Activated CD4-positive, alpha-beta memory T cell treated with anti-CD3 and anti-CD28 coated beads, Interleukin-2, amount 10 ng/mL, durations not matched to agents 7 days and 5 days (primary cell): ENCODE measurements around the gene KIAA0825. TPM values are rescaled to one million over a fixed set of nuclear protein-coding genes. Genes with fewer than 3 reads are reported as not detected.

Experiments
- CTCF ChIA-PET: fragments of 350-600 bp; sonication (Branson Sonifier 250); formaldehyde crosslinking; loops from one replicate; lab custom pipeline; 2021; ENCODE audit warnings: antibody characterized with exemption, inconsistent platforms; lab: Charles Lee
- POLR2A ChIA-PET: fragments of 350-600 bp; sonication (Branson Sonifier 250); formaldehyde crosslinking; loops from one replicate; lab custom pipeline; 2021; ENCODE audit warnings: antibody characterized with exemption; lab: Charles Lee
- DNase-seq: peaks from one replicate; pipeline ENCODE4 v3.0.0-alpha.2; 2020
- H3K27ac Mint-ChIP-seq: one replicate; pipeline ENCODE4 v1.8.0; 2021; ENCODE audit warnings: mild to moderate bottlenecking, mixed read lengths
- H3K27me3 Mint-ChIP-seq: one replicate; pipeline ENCODE4 v1.8.0; 2021; ENCODE audit warnings: mixed read lengths
- H3K36me3 Mint-ChIP-seq: one replicate; pipeline ENCODE4 v1.8.0; 2021; ENCODE audit warnings: low read depth, mixed read lengths
- H3K4me1 Mint-ChIP-seq: one replicate; pipeline ENCODE4 v1.8.0; 2021; ENCODE audit warnings: mixed read lengths
- H3K4me3 Mint-ChIP-seq: one replicate; pipeline ENCODE4 v1.8.0; 2021; ENCODE audit warnings: mild to moderate bottlenecking, mixed read lengths
- H3K9me3 Mint-ChIP-seq: one replicate; pipeline ENCODE4 v1.8.0; 2021; ENCODE audit warnings: mixed read lengths
- total RNA-seq, 2 experiments: library from RNA; stranded (reverse); gene quantifications; one replicate each; pipeline ENCODE4 v1.2.3, GENCODE V29; 2021

KIAA0825 gene
- total RNA-seq, 2 experiments from 2014 or later, result 1.5 to 1.7 TPM

DNA sequence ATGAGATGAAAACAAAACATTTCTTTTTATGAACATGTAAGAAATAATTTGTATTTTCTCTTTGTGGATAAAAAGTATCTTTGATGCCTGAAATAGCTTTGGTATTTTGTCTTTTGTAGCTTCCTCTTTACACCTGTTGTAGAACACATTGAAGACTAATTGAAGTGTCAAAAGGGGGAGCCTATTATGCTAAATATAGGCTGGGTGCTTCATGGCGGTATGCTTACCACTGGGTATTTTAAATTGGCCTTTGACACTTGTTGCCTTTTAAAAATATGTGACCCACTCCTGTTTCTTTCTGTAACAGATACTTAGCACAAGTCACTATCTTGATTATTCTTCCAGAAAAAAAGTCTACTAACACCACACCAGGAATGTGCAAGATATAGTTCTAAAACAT, 226.4 kb downstream of the KIAA0825 start:
- ChIA-PET CTCF (no interaction called here), POLR2A (no interaction called here)
- Mint-ChIP-seq H3K27ac (no peak overlapping the region), H3K9me3 (no peaks in the 10 kb centered on the region), H3K4me1 (peaks cover 14% of the 10 kb centered on the region), H3K36me3 (no peaks in the 10 kb centered on the region), H3K4me3 (no peak overlapping the region), H3K27me3 (no peaks in the 10 kb centered on the region)
- no peak for DNase-seq

DNA sequence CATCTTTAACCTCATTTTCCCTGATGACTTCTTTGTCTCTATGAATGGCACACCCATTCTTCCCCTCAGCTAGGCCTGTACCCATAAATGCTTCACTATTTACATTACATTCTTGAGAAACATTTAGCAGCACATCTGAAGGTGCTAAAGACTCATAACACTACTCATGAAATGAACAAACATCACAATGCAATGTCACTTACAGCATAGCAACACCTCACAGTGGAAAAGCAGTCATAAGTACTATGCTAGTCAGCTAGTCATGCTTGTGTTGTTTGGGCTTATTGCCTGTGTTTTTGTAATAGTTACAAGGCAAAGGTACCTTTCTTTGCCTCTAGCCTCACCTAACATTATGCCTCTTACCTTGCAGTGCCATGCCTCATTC, 228.9 kb downstream of the KIAA0825 start:
- Mint-ChIP-seq H3K27me3 (no peaks in the 10 kb centered on the region), H3K4me3 (no peak overlapping the region), H3K9me3 (no peaks in the 10 kb centered on the region), H3K36me3 (no peaks in the 10 kb centered on the region), H3K27ac (no peak overlapping the region), H3K4me1 (peaks cover 14% of the 10 kb centered on the region)
- ChIA-PET CTCF (no interaction called here), POLR2A (interaction anchor here (0.8 kb wide), 1 partner anchor 9 kb away, joined by 3 read pairs; no protein-coding TSS in a partner anchor)
- DNase-seq, result no peak

DNA sequence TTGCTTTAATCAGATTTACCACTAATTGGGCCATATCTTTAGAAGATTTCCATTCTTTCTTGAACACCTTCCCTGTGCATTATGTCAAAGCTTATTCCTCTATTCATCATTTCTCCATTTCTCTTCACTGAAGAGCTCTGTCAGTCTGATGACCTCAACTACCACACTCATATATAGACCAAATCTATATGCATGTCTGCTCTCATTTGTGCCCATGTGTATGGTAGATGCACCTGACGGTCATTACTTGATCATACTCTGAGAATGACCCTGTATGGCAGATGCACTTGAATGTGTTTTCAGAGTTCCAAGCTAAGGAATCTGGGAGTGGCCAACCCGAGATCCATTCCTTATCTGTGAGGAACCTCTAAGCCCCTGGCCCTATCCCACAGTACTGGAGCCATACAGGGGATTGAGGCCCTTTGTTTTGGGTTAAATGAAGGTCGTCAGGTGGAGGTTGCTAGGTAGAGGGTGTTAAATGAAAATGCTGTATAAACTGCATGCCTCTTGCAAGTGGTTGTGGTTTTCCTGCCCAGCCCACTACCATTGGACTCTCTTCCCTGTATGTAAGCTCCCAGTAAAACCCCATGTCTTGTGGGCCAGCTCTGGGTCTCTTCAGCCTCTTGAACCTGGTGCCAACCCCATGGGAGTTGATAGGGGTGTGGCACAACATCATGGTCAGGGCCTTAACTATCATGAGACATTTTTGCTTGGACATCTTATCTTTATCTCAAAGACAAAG, 229.5 kb downstream of the KIAA0825 start:
- Mint-ChIP-seq H3K27me3 (no peaks in the 10 kb centered on the region), H3K9me3 (no peaks in the 10 kb centered on the region), H3K36me3 (no peaks in the 10 kb centered on the region), H3K4me3 (no peak overlapping the region), H3K27ac (no peak overlapping the region), H3K4me1 (peaks cover 14% of the 10 kb centered on the region)
- ChIA-PET CTCF (no interaction called here), POLR2A (interaction anchor here (0.8 to 1.1 kb wide), 2 partner anchors 9 to 193 kb away, joined by 3 read pairs; no protein-coding TSS in a partner anchor)
- DNase-seq, result no peak

DNA sequence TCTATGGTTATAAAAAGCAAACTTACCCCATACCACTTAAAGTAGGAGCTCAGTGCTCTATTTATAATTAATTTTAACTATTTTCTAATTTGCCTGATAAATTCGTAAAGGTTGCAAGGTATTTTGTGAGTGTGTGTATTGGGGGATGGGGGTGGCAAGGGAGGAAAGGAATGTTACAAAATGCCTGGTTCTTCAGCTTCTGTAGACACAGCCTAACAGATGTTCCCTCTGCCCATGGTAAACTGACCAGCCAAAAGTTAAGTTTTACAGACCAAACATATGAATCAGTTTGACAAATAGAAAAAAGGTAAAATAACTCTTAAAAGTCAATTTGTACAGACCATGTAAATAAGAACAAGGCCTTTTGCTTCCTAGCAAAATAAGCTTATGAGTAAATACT, 232.6 kb downstream of the KIAA0825 start:
- ChIA-PET CTCF (no interaction called here), POLR2A (no interaction called here)
- H3K27ac Mint-ChIP-seq, result no peak overlapping the region
- no peaks in the 10 kb centered on the region for H3K36me3 Mint-ChIP-seq
- H3K9me3 Mint-ChIP-seq, result no peaks in the 10 kb centered on the region
- DNase-seq, result no peak
- no peak overlapping the region for H3K4me3 Mint-ChIP-seq
- H3K4me1 Mint-ChIP-seq, result peaks cover 14% of the 10 kb centered on the region
- H3K27me3 Mint-ChIP-seq, result no peaks in the 10 kb centered on the region

DNA sequence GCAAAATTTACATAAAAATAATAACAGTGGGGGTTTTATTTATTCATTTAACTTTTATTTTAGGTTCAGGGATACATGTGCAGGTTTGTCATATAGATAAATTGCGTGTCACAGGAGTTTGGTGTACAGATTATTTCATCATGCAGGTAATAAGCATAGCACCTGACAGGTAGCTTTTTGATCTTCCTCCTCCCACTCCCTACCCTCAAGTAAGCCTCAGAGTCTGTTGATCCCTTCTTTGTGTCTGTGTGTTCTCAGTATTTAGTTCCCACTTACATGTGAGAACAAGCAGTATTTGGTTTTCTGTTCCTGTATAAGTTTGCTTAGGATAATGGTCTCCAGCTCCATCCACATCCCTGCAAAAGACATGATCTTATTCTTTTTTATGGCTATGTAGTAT, 240.3 kb downstream of the KIAA0825 start:
- DNase-seq, result no peak
- H3K27ac Mint-ChIP-seq, result no peak overlapping the region
- POLR2A ChIA-PET, result no interaction called here
- no peaks in the 10 kb centered on the region for H3K27me3 Mint-ChIP-seq
- no peaks in the 10 kb centered on the region for H3K4me1 Mint-ChIP-seq
- H3K36me3 Mint-ChIP-seq, result no peaks in the 10 kb centered on the region
- H3K4me3 Mint-ChIP-seq, result no peak overlapping the region
- no peaks in the 10 kb centered on the region for H3K9me3 Mint-ChIP-seq
- CTCF ChIA-PET, result no interaction called here

GRCh38 chr5:94376672-94377345, 241.6 kb downstream of the KIAA0825 start:
- POLR2A ChIA-PET, result no interaction called here
- no peaks in the 10 kb centered on the region for H3K9me3 Mint-ChIP-seq

DNA sequence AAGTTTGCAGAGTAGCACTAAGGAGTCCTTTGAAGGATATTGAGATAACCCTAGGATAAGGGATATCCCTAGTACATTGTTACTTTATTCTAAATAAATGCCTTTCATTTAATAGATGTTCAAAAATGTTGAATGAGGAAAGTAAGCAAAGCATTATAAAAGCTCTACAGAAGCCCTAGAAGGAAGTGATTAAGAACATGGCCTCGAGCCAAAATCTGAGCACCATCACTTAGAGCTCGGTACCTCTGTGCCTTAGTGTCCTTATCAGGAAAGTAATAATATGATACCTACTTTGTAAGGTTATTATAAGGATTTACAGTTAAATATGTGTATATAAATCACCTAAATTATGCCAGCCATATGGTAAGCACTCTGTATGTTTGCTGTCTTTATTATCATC, 242.6 kb downstream of the KIAA0825 start:
- Mint-ChIP-seq H3K36me3 (no peaks in the 10 kb centered on the region), H3K27me3 (no peaks in the 10 kb centered on the region), H3K27ac (no peak overlapping the region), H3K4me3 (no peak overlapping the region), H3K9me3 (no peaks in the 10 kb centered on the region), H3K4me1 (no peaks in the 10 kb centered on the region)
- DNase-seq, result no peak
- ChIA-PET CTCF (no interaction called here), POLR2A (no interaction called here)

More at GRCh38 chr5:94376672-94377345, 241.6 kb downstream of the KIAA0825 start:
- Mint-ChIP-seq H3K4me1 (no peaks in the 10 kb centered on the region), H3K27ac (no peak overlapping the region), H3K27me3 (no peaks in the 10 kb centered on the region), H3K36me3 (no peaks in the 10 kb centered on the region), H3K4me3 (no peak overlapping the region)
- CTCF ChIA-PET, result no interaction called here
- DNase-seq, result no peak

GRCh38 chr5:94374336-94374735, 244.1 kb downstream of the KIAA0825 start:
- POLR2A ChIA-PET, result no interaction called here
- H3K27me3 Mint-ChIP-seq, result no peaks in the 10 kb centered on the region
- H3K4me3 Mint-ChIP-seq, result no peak overlapping the region
- no peaks in the 10 kb centered on the region for H3K36me3 Mint-ChIP-seq
- no peaks in the 10 kb centered on the region for H3K9me3 Mint-ChIP-seq
- H3K27ac Mint-ChIP-seq, result no peak overlapping the region
- DNase-seq, result no peak
- no peaks in the 10 kb centered on the region for H3K4me1 Mint-ChIP-seq
- CTCF ChIA-PET, result no interaction called here

- H3K36me3 Mint-ChIP-seq, result no peaks in the 10 kb centered on the region
- DNase-seq, result no peak
- ChIA-PET POLR2A (no interaction called here), CTCF (no interaction called here)
- no peaks in the 10 kb centered on the region for H3K4me1 Mint-ChIP-seq
- no peak overlapping the region for H3K27ac Mint-ChIP-seq
- no peaks in the 10 kb centered on the region for H3K27me3 Mint-ChIP-seq
- H3K4me3 Mint-ChIP-seq, result no peak overlapping the region
- no peaks in the 10 kb centered on the region for H3K9me3 Mint-ChIP-seq
Measured at GRCh38 chr5:94367900-94368299, 250.5 kb downstream of the KIAA0825 start.

DNA sequence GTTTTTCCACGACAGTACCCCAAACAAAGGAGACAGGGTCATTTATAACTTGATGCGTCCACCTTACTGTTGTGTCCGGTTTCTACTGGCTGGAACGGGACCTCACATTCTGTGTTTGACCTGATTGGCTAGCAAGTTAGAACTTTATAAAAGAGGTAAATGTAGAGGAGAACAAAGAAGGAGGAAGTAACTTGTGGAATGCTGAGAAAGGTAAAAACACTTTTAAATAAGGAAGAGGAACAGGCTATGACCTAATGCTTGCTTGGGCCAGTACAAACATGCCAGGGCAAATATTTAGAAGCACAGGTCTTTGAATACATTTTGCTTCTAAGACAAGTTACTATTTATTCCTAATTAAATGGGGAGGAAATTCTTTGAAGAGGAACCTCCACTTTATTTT, 251.6 kb downstream of the KIAA0825 start:
- CTCF ChIA-PET, result no interaction called here
- Mint-ChIP-seq H3K4me1 (no peaks in the 10 kb centered on the region), H3K9me3 (no peaks in the 10 kb centered on the region), H3K27me3 (no peaks in the 10 kb centered on the region), H3K36me3 (no peaks in the 10 kb centered on the region), H3K4me3 (no peak overlapping the region), H3K27ac (no peak overlapping the region)
- POLR2A ChIA-PET, result no interaction called here
- no peak for DNase-seq

DNA sequence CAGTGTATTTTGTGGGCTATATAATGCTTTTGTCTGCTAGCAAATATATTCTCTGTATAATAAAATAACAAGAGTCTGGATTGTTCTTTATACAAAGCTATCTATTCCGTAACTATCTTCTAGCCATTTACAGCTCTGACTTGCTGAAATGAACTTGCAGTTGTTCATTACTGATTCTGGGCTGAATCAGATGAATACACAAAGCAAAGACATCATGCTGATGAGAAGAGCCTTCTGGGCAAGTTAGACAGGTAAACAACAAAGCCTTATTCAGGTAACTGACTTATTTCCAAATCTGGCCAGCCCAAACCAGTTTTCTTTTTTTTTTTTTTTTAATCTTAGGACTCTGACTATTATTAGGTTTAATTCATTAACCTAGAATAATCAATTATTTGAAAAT, 255.5 kb downstream of the KIAA0825 start:
- Mint-ChIP-seq H3K27ac (no peak overlapping the region), H3K36me3 (no peaks in the 10 kb centered on the region), H3K9me3 (no peaks in the 10 kb centered on the region), H3K4me1 (no peaks in the 10 kb centered on the region), H3K4me3 (no peak overlapping the region), H3K27me3 (no peaks in the 10 kb centered on the region)
- no peak for DNase-seq
- CTCF ChIA-PET, result no interaction called here
- POLR2A ChIA-PET, result interaction anchor here (0.6 kb wide), 1 partner anchor 531 kb away, joined by 3 read pairs; no protein-coding TSS in a partner anchor

GRCh38 chr5:94361832-94362796, 256.3 kb downstream of the KIAA0825 start:
- no peaks in the 10 kb centered on the region for H3K9me3 Mint-ChIP-seq
- H3K27me3 Mint-ChIP-seq, result no peaks in the 10 kb centered on the region
- ChIA-PET POLR2A (no interaction called here), CTCF (no interaction called here)
- H3K4me3 Mint-ChIP-seq, result no peak overlapping the region
- no peak overlapping the region for H3K27ac Mint-ChIP-seq
- no peaks in the 10 kb centered on the region for H3K4me1 Mint-ChIP-seq
- DNase-seq, result no peak
- no peaks in the 10 kb centered on the region for H3K36me3 Mint-ChIP-seq

- Mint-ChIP-seq H3K9me3 (no peaks in the 10 kb centered on the region), H3K4me3 (no peak overlapping the region), H3K27ac (no peak overlapping the region), H3K27me3 (no peaks in the 10 kb centered on the region), H3K4me1 (no peaks in the 10 kb centered on the region), H3K36me3 (no peaks in the 10 kb centered on the region)
- ChIA-PET CTCF (no interaction called here), POLR2A (no interaction called here)
- DNase-seq, result no peak
Measured at GRCh38 chr5:94361161-94361560, 257.2 kb downstream of the KIAA0825 start.
